K562 treated with DMSO at 1 percent for 24 hours (cell line): ENCODE data around the gene OR9I1. TPM values are rescaled to one million over a fixed set of nuclear protein-coding genes. Genes with fewer than 3 reads are reported as not detected.

ENCODE experiments used
- total RNA-seq: library from RNA; unstranded; fragments of 300-600 nt; gene quantifications from 2 replicates; pipeline ENCODE4 v1.2.3, GENCODE V29; 2022; ENCODE audit warnings: low read depth; ENCODE audit not compliant: insufficient read depth

OR9I1 gene
- total RNA-seq: not detected in 2 replicates

DNA sequence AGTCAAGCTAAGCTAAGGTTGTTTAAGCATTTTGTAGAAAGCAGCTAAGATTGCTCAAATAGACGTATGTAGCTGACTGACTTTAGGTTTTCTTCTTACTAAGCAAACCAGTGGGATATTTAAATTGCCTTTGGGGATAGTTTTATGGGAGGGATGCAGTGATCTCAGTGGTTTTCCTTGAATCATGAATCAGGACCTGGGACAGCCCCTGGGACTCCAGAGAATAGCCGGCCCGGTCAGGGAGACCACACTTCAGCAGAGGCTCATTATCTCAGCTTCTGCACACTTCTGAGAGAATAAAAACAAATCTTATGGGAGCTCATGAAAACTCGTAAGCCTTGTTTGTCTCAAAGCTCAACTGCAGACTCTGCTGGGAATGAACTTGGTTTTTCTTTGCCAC is at the start of gene OR9I1:
TSS of gene OR9I1 (minus strand) at position 62 of the 400 bp plus-strand sequence. CDS start 6,086 bp downstream, outside the sequence.

Other genes with a start within 250 kb of the OR9I1 start
- gene OR9Q1, start 101.6 kb downstream of the OR9I1 start, total RNA-seq: not detected in 2 replicates
- not detected in 2 replicates for gene OR6Q1, start 94.6 kb downstream of the OR9I1 start, total RNA-seq
- not detected in 2 replicates for gene OR9Q2, start 63.5 kb upstream of the OR9I1 start, total RNA-seq
- gene OR1S2, start 78.6 kb upstream of the OR9I1 start, total RNA-seq: not detected in 2 replicates
- gene OR1S1, start 87.2 kb upstream of the OR9I1 start, total RNA-seq: not detected in 2 replicates
- gene OR10Q1, start 103.4 kb upstream of the OR9I1 start, total RNA-seq: not detected in 2 replicates
- gene OR10W1, start 142.7 kb upstream of the OR9I1 start, total RNA-seq: not detected in 2 replicates
- not detected in 2 replicates for gene OR5B17, start 233.5 kb upstream of the OR9I1 start, total RNA-seq